Measurements from ENCODE around the gene ENG. TPM values are rescaled to one million over a fixed set of nuclear protein-coding genes. Genes with fewer than 3 reads are reported as not detected.
A peak's percentile ranks its signal among the peaks of the same experiment; 100 is the strongest.

Gene ENG
- total and polyA plus RNA-seq, 2 of the 8 experiments (the other 6 are each of a cell fraction or from before 2014, with no cell fraction given), result 1.8 to 4.4 TPM

GRCh38 chr9:127801955-127802575 lies 52.4 kb downstream of the ENG start:
- H3K4me1 ChIP-seq (replicated peaks in 1 of 4; ENCODE audit: control insufficient read depth in 3 of 4, insufficient read depth in 4 of 4, low read length in 3 of 4), result peaks cover 5 to 9% (median 6%) of the 10 kb centered on the region in 4 experiments; a peak in 6 of 7 replicates
- H2BK120ac ChIP-seq (replicated peaks; ENCODE audit: low read depth, low read length), result no peak overlapping the region
- peak overlapping the region; percentile 40 for H2BK5ac ChIP-seq (ENCODE audit: low read depth, low read length)
- H3K56ac ChIP-seq (replicated peaks; ENCODE audit: insufficient read length, low read depth, low read length), result peak overlapping the region; percentile 49
- H2BK15ac ChIP-seq (ENCODE audit: low read length), result no peak overlapping the region; the same call in 1 of the 2 replicates
- no peak overlapping the region for H3K14ac ChIP-seq (ENCODE audit: insufficient read length)
- no peak overlapping the region for H3K23ac ChIP-seq (ENCODE audit: insufficient read length)
- H4K5ac ChIP-seq (ENCODE audit: insufficient read length, low read depth, low read length), result peak overlapping the region; percentile 71
- H3K18ac ChIP-seq (ENCODE audit: extremely low read depth, low read length), result peak overlapping the region; percentile 90
- peaks cover 0 to 3% of the 10 kb centered on the region in 2 experiments for H4K20me1 ChIP-seq (replicated peaks in 1 of 2; ENCODE audit: control insufficient read depth in 1 of 2, insufficient read depth in 2 of 2, low read length in 2 of 2)
- H3K4me2 ChIP-seq (ENCODE audit: insufficient read depth in 1 of 2, low read depth in 2 of 2, low read length in 2 of 2), result peak overlapping the region; percentile 85 to 96
- no peak overlapping the region for H2AK5ac ChIP-seq (ENCODE audit: low read depth, low read length)
- H2AFZ ChIP-seq (ENCODE audit: low read length), result no peak overlapping the region
- no peaks in the 10 kb centered on the region for H3K9me3 ChIP-seq (ENCODE audit: insufficient read depth in 2 of 2, low read depth in 1 of 2, low read length in 1 of 2)
- H3K36me3 ChIP-seq (ENCODE audit: control insufficient read depth in 2 of 4, insufficient read depth in 4 of 4, low read length in 3 of 4), result peaks cover 0 to 3% (median under 1%) of the 10 kb centered on the region in 4 experiments; a peak in 2 of 8 replicates
- peak overlapping the region; percentile 53 to 86 (median 70) for H3K4me3 ChIP-seq (ENCODE audit: extremely low read depth in 1 of 4, insufficient read depth in 2 of 4, low read depth in 3 of 4, low read length in 4 of 4)
- H3K23me2 ChIP-seq (ENCODE audit: low read depth, low read length), result peaks cover 8% of the 10 kb centered on the region; the same call in 1 of the 2 replicates
- H4K91ac ChIP-seq (replicated peaks; ENCODE audit: insufficient read length, low read length), result peak overlapping the region; percentile 56
- DNase-seq (ENCODE audit: low read depth in 1 of 2, low spot score in 2 of 2) (no peak), FAIRE-seq (peak; percentile 36)
- no peaks in the 10 kb centered on the region for H3K27me3 ChIP-seq (replicated peaks in 1 of 4; ENCODE audit: control insufficient read depth in 3 of 4, extremely low read depth in 1 of 4, insufficient read depth in 3 of 4, low read length in 3 of 4)
- peaks cover 0 to 15% of the 10 kb centered on the region in 2 experiments; a peak in 2 of 4 replicates for H3K79me2 ChIP-seq (ENCODE audit: control insufficient read depth in 1 of 2, insufficient read depth in 2 of 2, low read length in 2 of 2)
- H2BK20ac ChIP-seq (ENCODE audit: low read length), result no peak overlapping the region
- ChIA-PET POLR2A (ENCODE audit: partially characterized antibody) (interaction anchor here (0.5 to 10.3 kb wide), 13 partner anchors 13 to 128 kb away, joined by 3 to 140 read pairs (median 5); partner anchors contain the start of genes CDK9, PIP5KL1, SH2D3C and TOR2A), CTCF (ENCODE audit: partially characterized antibody) (interaction anchor here (0.6 to 2.4 kb wide), 13 partner anchors 9 to 244 kb away, joined by 3 to 19 read pairs (median 4); partner anchors contain the start of genes AK1 and SH2D3C)
- H4K8ac ChIP-seq (ENCODE audit: extremely low read depth, insufficient read depth, low read length), result no peak overlapping the region
- H3K79me1 ChIP-seq (ENCODE audit: low read depth, low read length), result peaks cover 7% of the 10 kb centered on the region
- H3K27ac ChIP-seq (ENCODE audit: low read depth, low read length), result no peak overlapping the region
- no peak overlapping the region for H2BK12ac ChIP-seq (ENCODE audit: low read depth, low read length)
- WGBS, 2 experiments (ENCODE audit: extremely low coverage in 1 of 2, insufficient coverage in 1 of 2, insufficient read length in 1 of 2, insufficient replicate concordance in 2 of 2, low coverage in 1 of 2, low lambda C conversion rate in 2 of 2, missing lambda C conversion rate in 1 of 2), result 38% methylated on average over 10 of the region's 10 CpGs; no CpG with 5 or more reads in 1 of the 2 experiments
- no peak overlapping the region for H3K4ac ChIP-seq (replicated peaks; ENCODE audit: insufficient read length, low read depth, low read length)
- peak overlapping the region in 3 of 4 experiments; percentile 36 to 69 (median 42); a peak in 3 of 7 replicates for H3K9ac ChIP-seq (replicated peaks in 1 of 4; ENCODE audit: extremely low read depth in 1 of 4, low read depth in 3 of 4, low read length in 3 of 4)
- TF ChIP-seq MAFK (IDR thresholded peaks at IDR 0.05; ENCODE audit: low read depth, low read length), result peak; percentile 13; the same call in 1 of the 2 replicates
- TF ChIP-seq BRCA1 (IDR thresholded peaks at IDR 0.05; ENCODE audit: low read depth, low read length), result no peak
- peak in 1 of 2 experiments; percentile 25; a peak in 1 of 4 replicates for TF ChIP-seq RAD21 (IDR thresholded peaks at IDR 0.05 in 1 of 2, conservative IDR thresholded peaks at IDR 0.05 in 1 of 2; ENCODE audit: low read depth in 2 of 2, low read length in 2 of 2)
- TF ChIP-seq RBBP5 (IDR thresholded peaks at IDR 0.05; ENCODE audit: borderline replicate concordance, low read depth, low read length), result no peak
- TF ChIP-seq SAP30 (IDR thresholded peaks at IDR 0.05; ENCODE audit: insufficient read depth, insufficient replicate concordance, low read length), result peak; percentile 91
- TF ChIP-seq CTCF (IDR thresholded peaks at IDR 0.05; ENCODE audit: control extremely low read depth in 1 of 3, insufficient read depth in 1 of 3, low read depth in 1 of 3, low read length in 3 of 3), result peak in 2 of 3 experiments; percentile 19 to 34; a peak in 2 of 4 replicates
- TF ChIP-seq SIN3A (conservative IDR thresholded peaks at IDR 0.05 in 1 of 2, IDR thresholded peaks at IDR 0.05 in 1 of 2; ENCODE audit: low read depth in 1 of 2, low read length in 2 of 2), result peak; percentile 63 to 86; a peak in 2 of 4 replicates
